Keratinocyte (primary cell): ENCODE data around the gene FASTKD1. TPM values are rescaled to one million over a fixed set of nuclear protein-coding genes. Genes with fewer than 3 reads are reported as not detected.
"Not testable (repeated sequence)": the region's sequence is repeated elsewhere in the genome, so short reads cannot be mapped to it uniquely, and the experiment has no call there.

Experiments used
- DNase-seq: peaks from one replicate; pipeline ENCODE4 v3.0.0-alpha.2; 2011; ENCODE audit warnings: low read depth, missing footprints, low spot score
- FAIRE-seq: peaks from 2 replicates; lab custom pipeline; 2011; peaks lifted over from hg19 to GRCh38; lab: Jason Lieb, UNC
- H2AFZ ChIP-seq: 2 replicates; pipeline ENCODE4 v1.6.0; 2012; ENCODE audit warnings: low read length, control low read depth, inconsistent platforms; ENCODE audit not compliant: control insufficient read depth
- H3K27ac ChIP-seq: 2 replicates; pipeline ENCODE4 v1.5.1; 2011; ENCODE audit warnings: low read length; ENCODE audit not compliant: control insufficient read depth, insufficient read depth
- H3K27me3 ChIP-seq: 3 replicates; pipeline ENCODE4 v1.6.0; 2011; ENCODE audit warnings: low read length; ENCODE audit not compliant: control insufficient read depth, insufficient read depth; ENCODE audit errors: extremely low read depth
- H3K36me3 ChIP-seq, 2 experiments: 2 replicates in 1 of 2; 3 replicates in 1 of 2; pipeline ENCODE4 v1.5.1; 2011; ENCODE audit warnings: low read length in 2 of 2, mild to moderate bottlenecking in 1 of 2; ENCODE audit not compliant: control insufficient read depth in 2 of 2, insufficient read depth in 2 of 2; ENCODE audit errors: extremely low read depth in 1 of 2
- H3K4me1 ChIP-seq: 3 replicates; pipeline ENCODE4 v1.5.1; 2011; ENCODE audit warnings: low read length; ENCODE audit not compliant: control insufficient read depth, insufficient read depth; ENCODE audit errors: extremely low read depth
- H3K4me2 ChIP-seq: 3 replicates; pipeline ENCODE4 v1.6.0; 2011; ENCODE audit warnings: low read depth, low read length; ENCODE audit not compliant: control insufficient read depth, insufficient read depth; ENCODE audit errors: extremely low read depth
- H3K4me3 ChIP-seq, 3 experiments: fragments of 200-600 bp in 1 of 3; sonication (generic) in 1 of 3; 2 replicates in 2 of 3; 3 replicates in 1 of 3; pipeline ENCODE4 v1.5.1; 2011 to 2016; ENCODE audit warnings: low read length in 3 of 3, mild to moderate bottlenecking in 3 of 3, control low read depth in 2 of 3, inconsistent platforms in 1 of 3, low read depth in 1 of 3, mixed read lengths in 1 of 3, mixed run types in 1 of 3, moderate library complexity in 1 of 3; ENCODE audit not compliant: control insufficient read depth in 2 of 3, insufficient read depth in 2 of 3; ENCODE audit errors: extremely low read depth in 1 of 3
- H3K79me2 ChIP-seq: 2 replicates; pipeline ENCODE4 v1.6.0; 2012; ENCODE audit warnings: low read length; ENCODE audit not compliant: control insufficient read depth, insufficient read depth
- H3K9ac ChIP-seq: 3 replicates; pipeline ENCODE4 v1.6.0; 2011; ENCODE audit warnings: low read length; ENCODE audit not compliant: control insufficient read depth, insufficient read depth; ENCODE audit errors: extremely low read depth
- H3K9me1 ChIP-seq: 3 replicates; pipeline ENCODE4 v1.6.0; 2011; ENCODE audit warnings: low read length; ENCODE audit not compliant: control insufficient read depth, insufficient read depth; ENCODE audit errors: extremely low read depth
- H3K9me3 ChIP-seq: 2 replicates; pipeline ENCODE4 v1.5.1; 2012; ENCODE audit warnings: low read depth, low read length; ENCODE audit not compliant: control insufficient read depth
- H4K20me1 ChIP-seq: 3 replicates; pipeline ENCODE4 v1.6.0; 2011; ENCODE audit warnings: low read length; ENCODE audit not compliant: control insufficient read depth, insufficient read depth; ENCODE audit errors: extremely low read depth
- EZH2 ChIP-seq: IDR thresholded peaks from one replicate; pipeline ENCODE4 v1.6.1; 2012; ENCODE audit warnings: inconsistent platforms, mild to moderate bottlenecking, low read length, moderate library complexity
- dilution Hi-C: fragments of 300-500 bp; cut with MboI; formaldehyde crosslinking; loops from one replicate; pipeline ENCODE4 v1.7.0; 2020; ENCODE audit warnings: low sequenced_read_pairs; ENCODE audit not compliant: extremely low pct_ligation_motif_present
- polyA plus RNA-seq, 5 experiments: library from polyadenylated mRNA; depleted of rRNA in 3 of 5; stranded (reverse) in 3 of 5; stranded (forward) in 1 of 5; unstranded in 1 of 5; fragments of >200 nt; gene quantifications; 1 replicate in 1 of 5; 2 replicates in 3 of 5; 3 replicates in 1 of 5; pipeline versions ENCODE4 v1.2.1 to v1.2.3, GENCODE V29; 2011 to 2012; ENCODE audit warnings: missing spikeins in 2 of 5, low read depth in 1 of 5, low replicate concordance in 1 of 5
- TF ChIP-seq, protein P1 (sequence below), 3 experiments: IDR thresholded peaks in 1 of 3; conservative IDR thresholded peaks in 1 of 3; optimal IDR thresholded peaks in 1 of 3; 2 replicates in 2 of 3; 3 replicates in 1 of 3; pipeline versions ENCODE3 to v1.5.1; 2011; ENCODE audit warnings: low read length in 3 of 3, mild to moderate bottlenecking in 3 of 3, moderate library complexity in 2 of 3, control low read depth in 1 of 3, inconsistent platforms in 1 of 3; ENCODE audit not compliant: insufficient read depth in 2 of 3; ENCODE audit errors: extremely low read depth in 1 of 3

FASTKD1 gene
- polyA plus RNA-seq, 1 donor (not counting 4 experiments of a cell fraction or from before 2014, with no cell fraction given): 41.7 TPM

DNA sequence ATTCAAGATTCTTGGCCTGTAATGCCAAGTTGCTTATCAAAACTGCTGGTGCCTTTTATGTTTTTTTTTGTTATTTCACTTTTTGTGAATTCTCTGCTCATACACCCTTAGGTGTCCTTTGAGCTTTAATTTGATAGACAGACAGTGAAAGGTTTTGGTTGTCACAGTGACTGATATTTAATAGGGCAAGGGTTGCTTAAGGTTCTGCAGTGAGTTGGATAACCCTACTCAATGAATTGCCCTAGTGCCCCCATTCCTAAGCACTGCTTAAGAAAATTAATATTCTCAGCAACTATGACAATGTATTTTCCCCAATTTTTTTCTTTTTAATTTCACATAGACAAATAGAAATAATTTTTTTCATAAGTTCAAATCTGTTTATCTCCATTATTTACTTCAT, 25.9 kb upstream of the FASTKD1 start:
- H3K9me3 ChIP-seq: no peaks in the 10 kb centered on the region
- H3K27me3 ChIP-seq: no peaks in the 10 kb centered on the region
- peaks cover 77% of the 10 kb centered on the region for H3K79me2 ChIP-seq
- TF ChIP-seq, protein P1, sequence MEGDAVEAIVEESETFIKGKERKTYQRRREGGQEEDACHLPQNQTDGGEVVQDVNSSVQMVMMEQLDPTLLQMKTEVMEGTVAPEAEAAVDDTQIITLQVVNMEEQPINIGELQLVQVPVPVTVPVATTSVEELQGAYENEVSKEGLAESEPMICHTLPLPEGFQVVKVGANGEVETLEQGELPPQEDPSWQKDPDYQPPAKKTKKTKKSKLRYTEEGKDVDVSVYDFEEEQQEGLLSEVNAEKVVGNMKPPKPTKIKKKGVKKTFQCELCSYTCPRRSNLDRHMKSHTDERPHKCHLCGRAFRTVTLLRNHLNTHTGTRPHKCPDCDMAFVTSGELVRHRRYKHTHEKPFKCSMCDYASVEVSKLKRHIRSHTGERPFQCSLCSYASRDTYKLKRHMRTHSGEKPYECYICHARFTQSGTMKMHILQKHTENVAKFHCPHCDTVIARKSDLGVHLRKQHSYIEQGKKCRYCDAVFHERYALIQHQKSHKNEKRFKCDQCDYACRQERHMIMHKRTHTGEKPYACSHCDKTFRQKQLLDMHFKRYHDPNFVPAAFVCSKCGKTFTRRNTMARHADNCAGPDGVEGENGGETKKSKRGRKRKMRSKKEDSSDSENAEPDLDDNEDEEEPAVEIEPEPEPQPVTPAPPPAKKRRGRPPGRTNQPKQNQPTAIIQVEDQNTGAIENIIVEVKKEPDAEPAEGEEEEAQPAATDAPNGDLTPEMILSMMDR (optimal IDR thresholded peaks at IDR 0.05 in 1 of 3, IDR thresholded peaks at IDR 0.05 in 1 of 3, conservative IDR thresholded peaks at IDR 0.05 in 1 of 3; ENCODE audit: extremely low read depth in 1 of 3, insufficient read depth in 2 of 3, low read length in 3 of 3): no peak
- no peak for TF ChIP-seq EZH2
- no peak overlapping the region for H2AFZ ChIP-seq
- H3K4me1 ChIP-seq: no peaks in the 10 kb centered on the region
- H3K9me1 ChIP-seq: no peaks in the 10 kb centered on the region
- H3K36me3 ChIP-seq: peaks cover 0 to 2% of the 10 kb centered on the region in 2 experiments
- peaks cover 7% of the 10 kb centered on the region for H4K20me1 ChIP-seq
- no peak overlapping the region for H3K27ac ChIP-seq
- H3K4me2 ChIP-seq: no peak overlapping the region
- DNase-seq (no peak), FAIRE-seq (no peak)
- no peak overlapping the region for H3K9ac ChIP-seq
- dilution Hi-C loops: no loop called here
- no peak overlapping the region for H3K4me3 ChIP-seq

DNA sequence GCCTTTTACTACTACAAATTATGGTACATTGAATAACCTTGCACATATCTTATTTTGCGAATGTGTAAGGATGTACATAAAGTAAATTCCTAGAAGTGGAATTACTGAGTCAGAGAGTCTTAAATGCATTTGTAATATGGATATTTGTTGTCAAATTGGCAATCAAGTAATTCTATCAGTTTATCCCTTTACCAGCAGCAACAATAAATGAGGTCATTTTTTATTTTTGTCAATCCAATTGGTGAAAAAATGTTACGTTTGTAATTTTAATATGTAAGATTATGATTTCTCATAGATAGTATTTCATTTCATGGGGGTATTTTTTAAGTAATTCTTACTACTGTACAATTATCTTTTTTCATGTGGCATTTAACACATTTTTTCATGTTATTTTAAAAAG, 25.3 kb upstream of the FASTKD1 start:
- H3K9me1 ChIP-seq: no peaks in the 10 kb centered on the region
- DNase-seq: no peak
- H3K27me3 ChIP-seq: no peaks in the 10 kb centered on the region
- no peaks in the 10 kb centered on the region for H3K9me3 ChIP-seq
- TF ChIP-seq, protein P1 (optimal IDR thresholded peaks at IDR 0.05 in 1 of 3, IDR thresholded peaks at IDR 0.05 in 1 of 3, conservative IDR thresholded peaks at IDR 0.05 in 1 of 3; ENCODE audit: extremely low read depth in 1 of 3, insufficient read depth in 2 of 3, low read length in 3 of 3): no peak
- no peak for TF ChIP-seq EZH2
- no peaks in the 10 kb centered on the region for H3K36me3 ChIP-seq
- no peak overlapping the region for H3K9ac ChIP-seq
- no peaks in the 10 kb centered on the region for H3K4me1 ChIP-seq
- peaks cover 7% of the 10 kb centered on the region for H4K20me1 ChIP-seq
- dilution Hi-C loops: no loop called here
- H3K4me3 ChIP-seq: no peak overlapping the region
- no peak overlapping the region for H3K27ac ChIP-seq
- H3K79me2 ChIP-seq: peaks cover 83% of the 10 kb centered on the region
- no peak for FAIRE-seq
- no peak overlapping the region for H3K4me2 ChIP-seq
- no peak overlapping the region for H2AFZ ChIP-seq

GRCh38 chr2:169596546-169596945, 22.9 kb upstream of the FASTKD1 start:
- H3K4me3 ChIP-seq, FAIRE-seq, dilution Hi-C loops, H3K4me2 ChIP-seq, H3K27ac ChIP-seq, H4K20me1 ChIP-seq, H3K9me1 ChIP-seq, H3K36me3 ChIP-seq, H2AFZ ChIP-seq, H3K9me3 ChIP-seq, H3K9ac ChIP-seq, DNase-seq, H3K27me3 ChIP-seq, H3K4me1 ChIP-seq: not testable (repeated sequence)
- peaks cover 91% of the 10 kb centered on the region for H3K79me2 ChIP-seq
